Gastrocnemius medialis (tissue), 4 donors: ENCODE data around the gene TMEM175.

ENCODE experiments used
- CTCF ChIP-seq, 5 experiments: fragments of 450-650 bp in 3 of 5; fragments of 200-600 bp in 2 of 5; sonication (generic) in 2 of 5; IDR thresholded peaks in 4 of 5; conservative IDR thresholded peaks in 1 of 5; 1 replicate in 4 of 5; 2 replicates in 1 of 5; pipeline ENCODE4 v1.5.1; 2016 to 2019; ENCODE audit warnings: antibody characterized with exemption in 5 of 5, mild to moderate bottlenecking in 3 of 5, moderate library complexity in 3 of 5
- POLR2A ChIP-seq, 2 donors: fragments of 450-650 bp; IDR thresholded peaks; one replicate each; pipeline ENCODE4 v1.6.1; 2017; ENCODE audit warnings: antibody characterized with exemption in 2 of 2, mild to moderate bottlenecking in 2 of 2, moderate library complexity in 2 of 2

GRCh38 chr4:884896-885295 lies 47.4 kb upstream of the TMEM175 start:
- TF ChIP-seq CTCF (IDR thresholded peaks at IDR 0.05 in 4 of 5, conservative IDR thresholded peaks at IDR 0.05 in 1 of 5) (no peak), POLR2A (IDR thresholded peaks at IDR 0.05) (no peak)
